Keratinocyte (primary cell): ENCODE data around the gene CFAP92. TPM values are rescaled to one million over a fixed set of nuclear protein-coding genes. Genes with fewer than 3 reads are reported as not detected.

Experiments
- DNase-seq: peaks from one replicate; pipeline ENCODE4 v3.0.0-alpha.2; 2011; ENCODE audit warnings: low read depth, missing footprints, low spot score
- FAIRE-seq: peaks from 2 replicates; lab custom pipeline; 2011; peaks lifted over from hg19 to GRCh38; lab: Jason Lieb, UNC
- H2AFZ ChIP-seq: 2 replicates; pipeline ENCODE4 v1.6.0; 2012; ENCODE audit warnings: low read length, control low read depth, inconsistent platforms; ENCODE audit not compliant: control insufficient read depth
- H3K27ac ChIP-seq: 2 replicates; pipeline ENCODE4 v1.5.1; 2011; ENCODE audit warnings: low read length; ENCODE audit not compliant: control insufficient read depth, insufficient read depth
- H3K27me3 ChIP-seq: 3 replicates; pipeline ENCODE4 v1.6.0; 2011; ENCODE audit warnings: low read length; ENCODE audit not compliant: control insufficient read depth, insufficient read depth; ENCODE audit errors: extremely low read depth
- H3K36me3 ChIP-seq, 2 experiments: 2 replicates in 1 of 2; 3 replicates in 1 of 2; pipeline ENCODE4 v1.5.1; 2011; ENCODE audit warnings: low read length in 2 of 2, mild to moderate bottlenecking in 1 of 2; ENCODE audit not compliant: control insufficient read depth in 2 of 2, insufficient read depth in 2 of 2; ENCODE audit errors: extremely low read depth in 1 of 2
- H3K4me1 ChIP-seq: 3 replicates; pipeline ENCODE4 v1.5.1; 2011; ENCODE audit warnings: low read length; ENCODE audit not compliant: control insufficient read depth, insufficient read depth; ENCODE audit errors: extremely low read depth
- H3K4me2 ChIP-seq: 3 replicates; pipeline ENCODE4 v1.6.0; 2011; ENCODE audit warnings: low read depth, low read length; ENCODE audit not compliant: control insufficient read depth, insufficient read depth; ENCODE audit errors: extremely low read depth
- H3K4me3 ChIP-seq, 3 experiments: fragments of 200-600 bp in 1 of 3; sonication (generic) in 1 of 3; 2 replicates in 2 of 3; 3 replicates in 1 of 3; pipeline ENCODE4 v1.5.1; 2011 to 2016; ENCODE audit warnings: low read length in 3 of 3, mild to moderate bottlenecking in 3 of 3, control low read depth in 2 of 3, inconsistent platforms in 1 of 3, low read depth in 1 of 3, mixed read lengths in 1 of 3, mixed run types in 1 of 3, moderate library complexity in 1 of 3; ENCODE audit not compliant: control insufficient read depth in 2 of 3, insufficient read depth in 2 of 3; ENCODE audit errors: extremely low read depth in 1 of 3
- H3K79me2 ChIP-seq: 2 replicates; pipeline ENCODE4 v1.6.0; 2012; ENCODE audit warnings: low read length; ENCODE audit not compliant: control insufficient read depth, insufficient read depth
- H3K9ac ChIP-seq: 3 replicates; pipeline ENCODE4 v1.6.0; 2011; ENCODE audit warnings: low read length; ENCODE audit not compliant: control insufficient read depth, insufficient read depth; ENCODE audit errors: extremely low read depth
- H3K9me1 ChIP-seq: 3 replicates; pipeline ENCODE4 v1.6.0; 2011; ENCODE audit warnings: low read length; ENCODE audit not compliant: control insufficient read depth, insufficient read depth; ENCODE audit errors: extremely low read depth
- H3K9me3 ChIP-seq: 2 replicates; pipeline ENCODE4 v1.5.1; 2012; ENCODE audit warnings: low read depth, low read length; ENCODE audit not compliant: control insufficient read depth
- H4K20me1 ChIP-seq: 3 replicates; pipeline ENCODE4 v1.6.0; 2011; ENCODE audit warnings: low read length; ENCODE audit not compliant: control insufficient read depth, insufficient read depth; ENCODE audit errors: extremely low read depth
- CTCF ChIP-seq, 3 experiments: IDR thresholded peaks in 1 of 3; conservative IDR thresholded peaks in 1 of 3; optimal IDR thresholded peaks in 1 of 3; 2 replicates in 2 of 3; 3 replicates in 1 of 3; pipeline versions ENCODE3 to v1.5.1; 2011; ENCODE audit warnings: low read length in 3 of 3, mild to moderate bottlenecking in 3 of 3, moderate library complexity in 2 of 3, control low read depth in 1 of 3, inconsistent platforms in 1 of 3; ENCODE audit not compliant: insufficient read depth in 2 of 3; ENCODE audit errors: extremely low read depth in 1 of 3
- EZH2 ChIP-seq: IDR thresholded peaks from one replicate; pipeline ENCODE4 v1.6.1; 2012; ENCODE audit warnings: inconsistent platforms, mild to moderate bottlenecking, low read length, moderate library complexity
- dilution Hi-C: fragments of 300-500 bp; cut with MboI; formaldehyde crosslinking; loops from one replicate; pipeline ENCODE4 v1.7.0; 2020; ENCODE audit warnings: low sequenced_read_pairs; ENCODE audit not compliant: extremely low pct_ligation_motif_present
- polyA plus RNA-seq, 5 experiments: library from polyadenylated mRNA; depleted of rRNA in 3 of 5; stranded (reverse) in 3 of 5; stranded (forward) in 1 of 5; unstranded in 1 of 5; fragments of >200 nt; gene quantifications; 1 replicate in 1 of 5; 2 replicates in 3 of 5; 3 replicates in 1 of 5; pipeline versions ENCODE4 v1.2.1 to v1.2.3, GENCODE V29; 2011 to 2012; ENCODE audit warnings: missing spikeins in 2 of 5, low read depth in 1 of 5, low replicate concordance in 1 of 5

Gene CFAP92
- polyA plus RNA-seq, 1 donor (not counting 4 experiments of a cell fraction or from before 2014, with no cell fraction given): 0.26 TPM

- DNase-seq (no peak), FAIRE-seq (no peak)
- Histone ChIP-seq H3K9me3 (no peaks in the 10 kb centered on the region), H3K27me3 (no peaks in the 10 kb centered on the region), H3K4me3 (no peak overlapping the region), H3K9me1 (no peaks in the 10 kb centered on the region), H4K20me1 (no peaks in the 10 kb centered on the region), H3K4me2 (no peak overlapping the region), H3K27ac (no peak overlapping the region), H3K9ac (no peak overlapping the region), H3K36me3 (no peaks in the 10 kb centered on the region), H2AFZ (no peak overlapping the region), H3K79me2 (no peaks in the 10 kb centered on the region), H3K4me1 (no peaks in the 10 kb centered on the region)
- TF ChIP-seq EZH2 (no peak), CTCF (optimal IDR thresholded peaks at IDR 0.05 in 1 of 3, IDR thresholded peaks at IDR 0.05 in 1 of 3, conservative IDR thresholded peaks at IDR 0.05 in 1 of 3; ENCODE audit: extremely low read depth in 1 of 3, insufficient read depth in 2 of 3, low read length in 3 of 3) (no peak)
- dilution Hi-C loops: loop anchor here (10.0 kb wide), 1 partner anchor 56 kb away; no protein-coding TSS in a partner anchor
Observed at GRCh38 chr3:129019266-129019665, 25.4 kb upstream of the CFAP92 start.

- TF ChIP-seq CTCF (optimal IDR thresholded peaks at IDR 0.05 in 1 of 3, IDR thresholded peaks at IDR 0.05 in 1 of 3, conservative IDR thresholded peaks at IDR 0.05 in 1 of 3; ENCODE audit: extremely low read depth in 1 of 3, insufficient read depth in 2 of 3, low read length in 3 of 3) (no peak), EZH2 (no peak)
- Histone ChIP-seq H3K4me3 (no peak overlapping the region), H3K36me3 (no peaks in the 10 kb centered on the region), H3K9ac (no peak overlapping the region), H2AFZ (no peak overlapping the region), H3K9me1 (no peaks in the 10 kb centered on the region), H3K9me3 (no peaks in the 10 kb centered on the region), H3K27me3 (no peaks in the 10 kb centered on the region), H3K4me2 (no peak overlapping the region), H3K4me1 (no peaks in the 10 kb centered on the region), H3K79me2 (no peaks in the 10 kb centered on the region), H3K27ac (no peak overlapping the region), H4K20me1 (no peaks in the 10 kb centered on the region)
- FAIRE-seq (no peak), DNase-seq (no peak)
- dilution Hi-C loops: loop anchor here (10.0 kb wide), 1 partner anchor 56 kb away; no protein-coding TSS in a partner anchor
Observed at GRCh38 chr3:129018751-129019150, 24.9 kb upstream of the CFAP92 start.
